Left ventricle myocardium inferior (tissue), 1 donor: Measurements from ENCODE around the gene LRRFIP1. TPM values are rescaled to one million over a fixed set of nuclear protein-coding genes. Genes with fewer than 3 reads are reported as not detected.

Source experiments
- DNase-seq: peaks from one replicate; pipeline ENCODE4 v3.0.0-alpha.2; 2020
- H3K27ac ChIP-seq: fragments of 200-600 bp; replicated peaks from 2 replicates; pipeline ENCODE4 v1.8.0; 2021
- H3K27me3 ChIP-seq: fragments of 200-600 bp; 2 replicates; pipeline ENCODE4 v1.8.0; 2021; ENCODE audit warnings: low read depth
- H3K36me3 ChIP-seq: fragments of 200-600 bp; 2 replicates; pipeline ENCODE4 v1.8.0; 2021
- H3K4me1 ChIP-seq: fragments of 200-600 bp; 2 replicates; pipeline ENCODE4 v1.8.0; 2021
- H3K4me3 ChIP-seq: fragments of 200-600 bp; 2 replicates; pipeline ENCODE4 v1.8.0; 2021; ENCODE audit warnings: mild to moderate bottlenecking, moderate library complexity
- H3K9me3 ChIP-seq: fragments of 200-600 bp; replicated peaks from 2 replicates; pipeline ENCODE4 v1.8.0; 2021
- intact Hi-C: fragments of 100-400 bp; cut with micrococcal nuclease; formaldehyde crosslinking; loops from one replicate; pipeline ENCODE4 v1.11.0; 2022
- total RNA-seq: library from RNA; stranded (reverse); fragmentation: NEBNext Ultra II Directional; extraction: Animal tissue kit (Norgen Biotek cat#: 25700); gene quantifications from one replicate; pipeline ENCODE4 v1.2.1, GENCODE V29; 2021
- TF ChIP-seq, protein P1 (sequence below): fragments of 200-600 bp; IDR thresholded peaks from 2 replicates; pipeline ENCODE4 v1.8.0; 2021; ENCODE audit warnings: antibody characterized with exemption, mild to moderate bottlenecking, borderline replicate concordance
- donor health status: DM: no; HTN: yes; CAD: no; lungs with severe emphysema.

The LRRFIP1 gene
- total RNA-seq, 1 donor from 2014 or later: 97.1 TPM

DNA sequence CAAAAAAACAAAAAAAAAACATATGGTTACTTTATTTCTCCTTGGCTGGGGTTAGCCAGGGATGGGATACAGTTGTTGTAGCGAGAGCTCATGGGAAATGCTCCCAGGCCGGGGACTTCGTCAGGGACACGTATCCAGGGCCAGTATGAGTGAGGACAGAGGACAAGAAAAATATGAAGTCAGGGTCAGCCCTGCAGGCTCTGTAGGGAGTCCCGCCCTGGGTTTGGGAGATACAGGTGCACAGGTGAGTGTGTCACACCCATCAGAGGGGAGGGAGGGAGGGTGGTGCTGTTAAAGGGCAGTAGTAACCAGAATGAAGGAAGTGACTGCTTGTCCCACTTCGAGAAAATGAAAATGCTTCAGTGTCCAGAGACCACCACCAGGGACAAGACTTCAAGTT lies 115.6 kb downstream of the LRRFIP1 start:
- no peak for DNase-seq
- peaks cover 75% of the 10 kb centered on the region for H3K4me1 ChIP-seq
- TF ChIP-seq, protein P1, sequence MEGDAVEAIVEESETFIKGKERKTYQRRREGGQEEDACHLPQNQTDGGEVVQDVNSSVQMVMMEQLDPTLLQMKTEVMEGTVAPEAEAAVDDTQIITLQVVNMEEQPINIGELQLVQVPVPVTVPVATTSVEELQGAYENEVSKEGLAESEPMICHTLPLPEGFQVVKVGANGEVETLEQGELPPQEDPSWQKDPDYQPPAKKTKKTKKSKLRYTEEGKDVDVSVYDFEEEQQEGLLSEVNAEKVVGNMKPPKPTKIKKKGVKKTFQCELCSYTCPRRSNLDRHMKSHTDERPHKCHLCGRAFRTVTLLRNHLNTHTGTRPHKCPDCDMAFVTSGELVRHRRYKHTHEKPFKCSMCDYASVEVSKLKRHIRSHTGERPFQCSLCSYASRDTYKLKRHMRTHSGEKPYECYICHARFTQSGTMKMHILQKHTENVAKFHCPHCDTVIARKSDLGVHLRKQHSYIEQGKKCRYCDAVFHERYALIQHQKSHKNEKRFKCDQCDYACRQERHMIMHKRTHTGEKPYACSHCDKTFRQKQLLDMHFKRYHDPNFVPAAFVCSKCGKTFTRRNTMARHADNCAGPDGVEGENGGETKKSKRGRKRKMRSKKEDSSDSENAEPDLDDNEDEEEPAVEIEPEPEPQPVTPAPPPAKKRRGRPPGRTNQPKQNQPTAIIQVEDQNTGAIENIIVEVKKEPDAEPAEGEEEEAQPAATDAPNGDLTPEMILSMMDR: no peak
- H3K4me3 ChIP-seq: no peak overlapping the region
- peak overlapping the region; percentile 1 for H3K27ac ChIP-seq
- H3K36me3 ChIP-seq: peaks cover 13% of the 10 kb centered on the region
- intact Hi-C loops: no loop called here
- no peaks in the 10 kb centered on the region for H3K27me3 ChIP-seq
- no peaks in the 10 kb centered on the region for H3K9me3 ChIP-seq

DNA sequence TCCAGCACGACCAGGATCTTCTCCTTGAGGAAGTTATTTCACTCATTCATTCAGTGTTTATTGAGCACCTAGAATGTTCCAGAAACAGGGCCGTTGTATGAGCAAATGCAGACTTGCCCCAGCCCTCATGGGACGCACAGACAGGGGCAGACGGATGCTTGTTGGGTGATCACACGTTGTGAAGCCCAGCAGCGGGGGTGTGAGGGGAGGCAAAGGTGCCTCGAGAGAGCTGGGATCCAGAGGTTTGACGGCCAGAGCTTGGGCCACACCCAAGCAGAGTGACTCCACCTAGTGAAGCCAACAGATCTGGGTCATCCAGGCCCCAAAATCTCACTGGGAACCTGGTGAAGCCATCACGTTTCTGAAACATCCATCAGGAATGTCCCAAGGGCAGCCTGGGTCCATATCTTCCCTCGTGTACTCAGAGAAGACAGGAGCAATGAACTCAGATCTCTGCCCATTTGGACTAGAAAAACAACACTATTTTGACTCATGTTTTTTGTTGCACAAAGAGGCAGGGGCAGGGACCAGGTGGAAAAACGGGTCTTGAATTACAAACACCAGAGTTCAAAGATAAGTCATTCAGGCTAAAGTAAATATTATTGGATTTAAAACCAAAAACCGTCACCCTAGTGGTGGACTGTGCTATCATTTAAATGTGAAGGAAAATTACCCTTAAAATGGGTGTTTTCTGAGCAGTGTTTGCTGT lies 116.3 kb downstream of the LRRFIP1 start:
- H3K9me3 ChIP-seq: no peaks in the 10 kb centered on the region
- H3K27me3 ChIP-seq: no peaks in the 10 kb centered on the region
- DNase-seq: no peak
- intact Hi-C loops: loop anchor here (1.0 kb wide), 1 partner anchor 70 kb away; no protein-coding TSS in a partner anchor
- H3K4me3 ChIP-seq: no peak overlapping the region
- peak overlapping the region; percentile 13 for H3K27ac ChIP-seq
- TF ChIP-seq, protein P1: no peak
- peaks cover 19% of the 10 kb centered on the region for H3K36me3 ChIP-seq
- H3K4me1 ChIP-seq: peaks cover 68% of the 10 kb centered on the region

DNA sequence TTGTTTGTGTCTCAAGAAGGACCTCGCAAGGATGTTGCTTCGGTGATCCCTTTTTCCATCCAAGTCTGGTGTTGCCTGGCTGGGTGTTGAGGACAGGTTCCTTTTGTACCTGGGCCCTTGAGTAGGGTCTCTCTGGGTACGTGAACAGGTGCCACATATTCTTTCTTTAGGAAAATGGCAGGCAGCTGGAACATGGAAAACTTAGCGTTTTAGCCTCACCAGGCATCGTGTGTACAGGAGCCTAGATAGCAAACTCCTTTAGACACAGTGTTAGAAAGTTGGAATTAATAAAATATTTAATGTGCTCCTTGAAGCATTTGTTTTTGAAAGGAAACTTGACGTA lies 116.9 kb downstream of the LRRFIP1 start:
- TF ChIP-seq, protein P1: no peak
- Histone ChIP-seq H3K36me3 (peaks cover 25% of the 10 kb centered on the region), H3K27me3 (no peaks in the 10 kb centered on the region), H3K9me3 (no peaks in the 10 kb centered on the region), H3K27ac (peak overlapping the region; percentile 13), H3K4me3 (no peak overlapping the region), H3K4me1 (peaks cover 63% of the 10 kb centered on the region)
- intact Hi-C loops: loop anchor here (1.0 kb wide), 1 partner anchor 71 kb away; no protein-coding TSS in a partner anchor
- no peak for DNase-seq

DNA sequence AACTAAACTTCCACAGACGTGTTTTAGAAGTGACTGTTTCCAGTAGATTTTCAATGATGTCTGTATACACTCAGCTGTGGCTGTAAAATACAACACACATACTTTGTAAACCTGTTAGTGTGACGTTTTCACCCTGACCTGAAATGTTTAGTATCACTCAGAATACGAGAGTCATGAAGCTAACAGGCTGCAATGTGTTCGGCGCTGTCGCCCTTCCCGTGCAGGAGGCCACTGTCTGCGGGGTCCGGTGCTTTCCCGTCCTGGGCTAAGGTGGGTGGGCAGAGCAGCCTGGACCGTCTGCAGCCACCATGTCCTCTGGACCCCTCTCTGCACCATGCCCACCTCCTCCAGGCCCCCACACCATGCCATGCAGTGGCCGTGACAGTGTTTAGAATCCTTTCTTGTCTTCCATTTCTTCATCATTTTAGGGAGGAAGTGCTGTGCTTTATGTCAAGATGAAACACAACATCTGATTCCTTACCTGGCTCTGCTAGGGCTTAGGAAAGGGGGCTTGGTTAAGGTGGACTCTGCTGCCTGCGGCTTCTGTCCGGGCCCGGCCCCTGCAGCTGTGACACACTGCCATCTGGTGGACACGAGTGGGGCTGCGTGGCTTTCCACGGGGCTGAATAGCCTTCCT lies 117.3 kb downstream of the LRRFIP1 start:
- intact Hi-C loops: loop anchor here (1.0 to 5.0 kb wide), 2 partner anchors 71 to 162 kb away; no protein-coding TSS in a partner anchor
- peaks cover 58% of the 10 kb centered on the region for H3K4me1 ChIP-seq
- H3K4me3 ChIP-seq: no peak overlapping the region
- H3K36me3 ChIP-seq: peaks cover 30% of the 10 kb centered on the region
- no peaks in the 10 kb centered on the region for H3K9me3 ChIP-seq
- peak; percentile 77 for DNase-seq
- TF ChIP-seq, protein P1: peak; percentile 99
- no peaks in the 10 kb centered on the region for H3K27me3 ChIP-seq
- H3K27ac ChIP-seq: peak overlapping the region; percentile 12

DNA sequence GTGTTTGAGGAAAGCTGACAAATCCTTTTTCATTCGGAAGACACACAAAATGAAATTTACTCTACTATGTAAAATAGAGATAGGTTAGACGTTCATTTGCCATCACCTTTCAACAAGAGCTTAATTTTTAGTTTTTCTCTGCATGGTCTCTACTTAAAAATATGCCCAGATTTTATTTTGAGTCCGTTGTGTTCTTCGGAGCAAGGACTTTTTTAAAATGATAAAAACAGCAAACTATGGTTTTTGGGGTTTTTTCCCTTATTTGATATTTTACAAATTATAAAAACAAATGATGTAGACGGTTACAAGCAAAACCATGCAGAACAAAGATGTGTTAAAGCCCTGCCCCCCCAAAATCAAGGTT lies 117.8 kb downstream of the LRRFIP1 start:
- Histone ChIP-seq H3K27ac (no peak overlapping the region), H3K27me3 (no peaks in the 10 kb centered on the region), H3K4me3 (no peak overlapping the region), H3K4me1 (peaks cover 53% of the 10 kb centered on the region), H3K9me3 (no peaks in the 10 kb centered on the region), H3K36me3 (peaks cover 35% of the 10 kb centered on the region)
- intact Hi-C loops: loop anchor here (5.0 kb wide), 1 partner anchor 163 kb away; no protein-coding TSS in a partner anchor
- TF ChIP-seq, protein P1: no peak
- DNase-seq: no peak
